Kidney (tissue), 14 donors: ENCODE measurements around the gene NDUFS4. TPM values are rescaled to one million over a fixed set of nuclear protein-coding genes. Genes with fewer than 3 reads are reported as not detected.

Experiments
- DNase-seq, 5 donors: peaks; one replicate each; pipeline ENCODE4 v3.0.0-alpha.2; 2013 to 2020
- FAIRE-seq: peaks from 2 replicates; lab custom pipeline; 2012; peaks lifted over from hg19 to GRCh38; lab: Jason Lieb, UNC
- H3K27ac ChIP-seq, 2 donors: one replicate each; pipeline ENCODE4 v1.7.0; 2013; ENCODE audit warnings: low read depth in 2 of 2, low read length in 2 of 2, inconsistent platforms in 1 of 2
- H3K27me3 ChIP-seq: one replicate; pipeline ENCODE4 v1.7.1; 2013; ENCODE audit warnings: low read length, inconsistent platforms; ENCODE audit not compliant: control insufficient read depth, insufficient read depth
- H3K36me3 ChIP-seq, 3 donors: one replicate each; pipeline versions ENCODE4 v1.7.0 to v1.7.1; 2013; ENCODE audit warnings: low read length in 3 of 3, control low read depth in 1 of 3, inconsistent platforms in 1 of 3; ENCODE audit not compliant: insufficient read depth in 3 of 3, control insufficient read depth in 2 of 3
- H3K4me1 ChIP-seq, 3 donors: one replicate each; pipeline versions ENCODE4 v1.7.0 to v1.7.1; 2013; ENCODE audit warnings: low read length in 3 of 3, inconsistent platforms in 1 of 3, low read depth in 1 of 3; ENCODE audit not compliant: control insufficient read depth in 2 of 3, insufficient read depth in 2 of 3
- H3K4me3 ChIP-seq, 3 donors: one replicate each; pipeline versions ENCODE4 v1.7.0 to v1.8.1; 2013; ENCODE audit warnings: low read length in 3 of 3, control low read depth in 1 of 3, inconsistent platforms in 1 of 3
- H3K9ac ChIP-seq, 3 donors: one replicate each; pipeline versions ENCODE4 v1.7.0 to v1.7.1; 2013; ENCODE audit warnings: low read length in 3 of 3, control low read depth in 1 of 3, inconsistent platforms in 1 of 3
- H3K9me3 ChIP-seq, 3 donors: one replicate each; pipeline versions ENCODE4 v1.7.0 to v1.7.1; 2013; ENCODE audit warnings: low read length in 3 of 3, control low read depth in 1 of 3, inconsistent platforms in 1 of 3; ENCODE audit not compliant: control insufficient read depth in 2 of 3, insufficient read depth in 1 of 3
- intact Hi-C: fragments of 100-400 bp; cut with DNase I; formaldehyde crosslinking; loops from one replicate; pipeline ENCODE4 v1.11.1; 2022
- polyA plus RNA-seq: library from polyadenylated mRNA; stranded (reverse); fragments of 350-450 nt; fragmentation: Illumina TruSeq; extraction: RNeasy Lipid Tissue Mini Kit (QIAGEN cat#74804); gene quantifications from one replicate; pipeline ENCODE4 v1.2.3, GENCODE V29; 2014; ENCODE audit warnings: low read depth, low replicate concordance; ENCODE audit not compliant: insufficient read depth
- total RNA-seq: library from RNA; stranded (reverse); fragmentation: NEBNext Ultra II Directional; extraction: Animal tissue kit (Norgen Biotek cat#: 25700); gene quantifications from one replicate; pipeline ENCODE4 v1.2.1, GENCODE V29; 2021
- TF ChIP-seq, protein P1 (sequence below): IDR thresholded peaks from 3 replicates; pipeline ENCODE4 v1.5.1; 2012; ENCODE audit warnings: mild to moderate bottlenecking, moderate library complexity, borderline replicate concordance; ENCODE audit not compliant: insufficient read depth; ENCODE audit errors: extremely low read depth
- donor health status: control.
- donor health status: control.
- donor health status: control.
- donor health status: control.
- donor health status: control.
- donor health status: DM: yes; HTN: yes; CAD: no.
- donor health status: Normal renal cell carcinoma (clear cell type).

The NDUFS4 gene
- total and polyA plus RNA-seq, 2 donors from 2014 or later, result 73.9 to 219 TPM

DNA sequence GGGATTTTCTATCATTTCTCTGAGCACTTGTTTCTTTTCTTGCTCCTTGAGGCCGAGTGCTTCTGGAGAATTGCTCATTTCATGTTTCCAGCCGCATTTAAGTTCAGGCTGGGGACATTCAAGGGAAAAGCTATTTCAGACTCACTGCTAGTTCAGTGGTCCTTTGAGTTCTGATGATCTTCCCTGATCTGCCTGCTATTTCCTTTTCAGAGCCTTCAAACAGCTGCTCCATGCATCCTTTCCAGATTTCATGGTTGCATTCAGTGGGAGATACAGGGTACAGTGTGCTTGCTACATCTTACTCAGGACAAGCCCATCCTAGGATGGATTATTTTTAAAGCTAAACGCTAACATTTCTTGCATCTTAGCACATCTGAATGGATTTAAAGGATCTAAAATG is 14.7 kb downstream of the NDUFS4 start:
- Histone ChIP-seq H3K36me3 (no peaks in the 10 kb centered on the region), H3K27ac (no peak overlapping the region), H3K9ac (no peak overlapping the region), H3K4me3 (no peak overlapping the region), H3K4me1 (peaks cover 0 to 5% (median 0%) of the 10 kb centered on the region in 3 donors), H3K9me3 (no peaks in the 10 kb centered on the region), H3K27me3 (no peaks in the 10 kb centered on the region)
- intact Hi-C loops, result no loop called here
- TF ChIP-seq, protein P1, sequence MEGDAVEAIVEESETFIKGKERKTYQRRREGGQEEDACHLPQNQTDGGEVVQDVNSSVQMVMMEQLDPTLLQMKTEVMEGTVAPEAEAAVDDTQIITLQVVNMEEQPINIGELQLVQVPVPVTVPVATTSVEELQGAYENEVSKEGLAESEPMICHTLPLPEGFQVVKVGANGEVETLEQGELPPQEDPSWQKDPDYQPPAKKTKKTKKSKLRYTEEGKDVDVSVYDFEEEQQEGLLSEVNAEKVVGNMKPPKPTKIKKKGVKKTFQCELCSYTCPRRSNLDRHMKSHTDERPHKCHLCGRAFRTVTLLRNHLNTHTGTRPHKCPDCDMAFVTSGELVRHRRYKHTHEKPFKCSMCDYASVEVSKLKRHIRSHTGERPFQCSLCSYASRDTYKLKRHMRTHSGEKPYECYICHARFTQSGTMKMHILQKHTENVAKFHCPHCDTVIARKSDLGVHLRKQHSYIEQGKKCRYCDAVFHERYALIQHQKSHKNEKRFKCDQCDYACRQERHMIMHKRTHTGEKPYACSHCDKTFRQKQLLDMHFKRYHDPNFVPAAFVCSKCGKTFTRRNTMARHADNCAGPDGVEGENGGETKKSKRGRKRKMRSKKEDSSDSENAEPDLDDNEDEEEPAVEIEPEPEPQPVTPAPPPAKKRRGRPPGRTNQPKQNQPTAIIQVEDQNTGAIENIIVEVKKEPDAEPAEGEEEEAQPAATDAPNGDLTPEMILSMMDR, result no peak
- DNase-seq, result peak in 1 of 5 donors; percentile 9
- FAIRE-seq, result no peak

DNA sequence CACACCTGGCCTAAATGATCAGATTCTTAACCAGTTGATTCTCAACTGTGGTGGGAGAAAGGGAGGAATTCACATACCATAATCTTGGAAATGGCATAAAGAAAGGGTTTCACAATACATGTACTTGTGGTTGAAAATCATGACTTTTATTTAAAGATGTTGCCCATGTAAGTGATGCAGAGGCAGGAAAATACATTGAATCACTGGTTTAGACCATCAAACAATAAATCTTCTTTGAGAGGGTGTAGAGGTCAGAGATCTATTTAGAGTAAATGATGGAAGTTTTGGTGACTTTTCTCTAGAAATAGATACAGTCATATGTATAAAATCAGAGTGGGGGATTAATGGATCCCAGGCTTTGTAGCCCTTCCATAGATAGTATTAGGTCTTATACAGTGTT is 15.4 kb downstream of the NDUFS4 start:
- Histone ChIP-seq H3K27me3 (no peaks in the 10 kb centered on the region), H3K36me3 (no peaks in the 10 kb centered on the region), H3K27ac (no peak overlapping the region), H3K4me1 (peaks cover 0 to 5% (median 0%) of the 10 kb centered on the region in 3 donors), H3K9me3 (no peaks in the 10 kb centered on the region), H3K9ac (no peak overlapping the region), H3K4me3 (no peak overlapping the region)
- DNase-seq (no peak), FAIRE-seq (no peak)
- TF ChIP-seq, protein P1, result no peak
- intact Hi-C loops, result no loop called here

DNA sequence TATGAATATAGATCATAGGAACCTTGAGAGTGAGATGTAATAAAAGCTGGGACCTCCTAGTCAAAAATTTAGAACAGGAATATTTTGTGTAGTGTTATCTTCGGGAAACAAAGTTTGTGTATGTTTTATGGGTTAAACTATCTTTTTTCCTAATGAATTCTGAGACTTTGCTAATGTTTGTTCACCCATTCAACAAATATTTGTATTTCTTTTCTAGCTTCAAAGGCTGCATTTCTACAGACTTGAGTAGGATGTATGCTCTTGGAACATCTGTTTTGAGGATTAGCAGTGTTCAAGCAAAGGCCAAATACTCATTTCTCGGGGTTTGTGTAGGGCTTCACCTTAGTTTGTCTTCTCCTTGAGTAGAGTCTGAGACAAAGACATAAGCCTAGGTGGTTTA is 16.2 kb downstream of the NDUFS4 start:
- Histone ChIP-seq H3K9me3 (no peaks in the 10 kb centered on the region), H3K9ac (no peak overlapping the region), H3K27me3 (no peaks in the 10 kb centered on the region), H3K4me1 (peaks cover 0 to 5% (median 0%) of the 10 kb centered on the region in 3 donors), H3K27ac (no peak overlapping the region), H3K36me3 (no peaks in the 10 kb centered on the region), H3K4me3 (no peak overlapping the region)
- DNase-seq (no peak), FAIRE-seq (no peak)
- intact Hi-C loops, result no loop called here
- TF ChIP-seq, protein P1, result no peak

DNA sequence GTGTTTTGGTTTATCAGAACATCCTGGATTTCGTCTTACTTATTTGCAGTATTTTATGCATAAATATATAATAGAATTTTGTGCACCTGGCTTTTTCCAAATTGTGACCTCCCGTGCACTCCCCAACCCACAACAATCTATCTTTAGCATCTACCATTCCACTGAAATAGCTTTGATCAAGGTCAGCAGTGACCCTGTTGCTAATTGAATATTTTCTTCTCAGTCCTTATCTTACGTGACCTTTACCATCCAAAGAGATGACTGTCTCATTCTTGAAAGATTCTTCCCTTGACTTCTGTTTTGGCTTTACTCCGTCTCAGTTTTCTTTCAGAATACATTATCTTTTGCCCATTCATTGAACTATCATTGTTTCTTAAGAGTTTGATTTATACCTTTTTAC is 18.4 kb downstream of the NDUFS4 start:
- Histone ChIP-seq H3K4me3 (no peak overlapping the region), H3K9me3 (no peaks in the 10 kb centered on the region), H3K9ac (no peak overlapping the region), H3K4me1 (peaks cover 0 to 5% (median 0%) of the 10 kb centered on the region in 3 donors), H3K27ac (no peak overlapping the region), H3K27me3 (no peaks in the 10 kb centered on the region), H3K36me3 (no peaks in the 10 kb centered on the region)
- intact Hi-C loops, result no loop called here
- TF ChIP-seq, protein P1, result no peak
- DNase-seq (no peak), FAIRE-seq (no peak)
